HG02943 (cell line): ENCODE results near the gene DTX4.
"Not testable (repeated sequence)": the region's sequence is repeated elsewhere in the genome, so short reads cannot be mapped to it uniquely, and the experiment has no call there.

Experiments used
- ATAC-seq: cut with Tn5 transposase; IDR thresholded peaks from one replicate; pipeline ENCODE4 v1.9.1; 2021; ENCODE audit warnings: mild to moderate bottlenecking, low read depth, moderate library complexity; ENCODE audit not compliant: unreplicated experiment

DTX4 gene

GRCh38 chr11:59171508-59172322 lies at the start of gene DTX4:
TSS of gene DTX4 (plus strand) at chr11:59172132. CDS start at chr11:59172596, 464 bp downstream.
- peak; percentile 77 for ATAC-seq

DNA sequence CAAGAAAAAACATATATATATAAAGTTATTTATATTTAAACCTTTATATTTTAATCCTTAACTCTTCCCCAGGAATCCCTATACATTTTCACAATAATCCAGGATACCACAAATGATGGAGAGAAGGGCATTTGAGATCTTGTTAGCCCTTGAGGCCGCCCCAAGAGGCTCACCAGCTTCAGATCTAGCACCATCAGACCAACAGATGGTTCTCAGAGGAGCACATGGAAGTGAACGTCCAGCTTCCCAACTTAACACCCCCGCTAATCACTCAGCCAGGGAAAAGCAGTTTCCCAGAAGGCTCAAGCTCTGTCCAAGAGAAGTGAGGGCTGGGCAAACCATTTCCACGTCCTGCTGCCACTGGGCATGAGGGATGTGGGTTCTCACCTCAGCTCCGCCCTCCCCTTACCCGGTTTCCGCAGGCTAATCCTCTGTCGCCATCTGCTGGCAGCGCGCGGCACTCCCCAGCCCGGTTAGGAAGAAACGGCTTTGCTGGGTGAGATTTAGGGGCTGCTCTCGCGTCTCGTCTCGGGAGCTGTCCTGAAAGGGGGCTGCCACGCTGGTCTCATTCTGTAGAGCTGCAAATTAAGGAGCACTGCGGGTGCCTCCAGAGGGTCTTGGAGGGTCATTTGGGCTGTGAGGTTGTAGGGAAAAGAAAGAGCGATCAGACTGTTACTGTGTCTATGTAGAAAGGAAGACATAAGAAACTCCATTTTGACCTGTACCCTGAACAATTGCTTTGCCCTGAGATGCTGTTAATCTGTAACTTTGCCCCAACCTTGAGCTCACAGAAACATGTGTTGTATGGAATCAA lies 36.1 kb upstream of the DTX4 start:
- peak; percentile 95 for ATAC-seq

- not testable (repeated sequence) for ATAC-seq
These were observed 35.4 kb upstream of the DTX4 start for GRCh38 chr11:59136551-59136950.

GRCh38 chr11:59137190-59137589 lies 34.7 kb upstream of the DTX4 start:
- ATAC-seq = no peak

- no peak for ATAC-seq
These were observed 33.3 kb upstream of the DTX4 start for GRCh38 chr11:59138643-59139042.

DNA sequence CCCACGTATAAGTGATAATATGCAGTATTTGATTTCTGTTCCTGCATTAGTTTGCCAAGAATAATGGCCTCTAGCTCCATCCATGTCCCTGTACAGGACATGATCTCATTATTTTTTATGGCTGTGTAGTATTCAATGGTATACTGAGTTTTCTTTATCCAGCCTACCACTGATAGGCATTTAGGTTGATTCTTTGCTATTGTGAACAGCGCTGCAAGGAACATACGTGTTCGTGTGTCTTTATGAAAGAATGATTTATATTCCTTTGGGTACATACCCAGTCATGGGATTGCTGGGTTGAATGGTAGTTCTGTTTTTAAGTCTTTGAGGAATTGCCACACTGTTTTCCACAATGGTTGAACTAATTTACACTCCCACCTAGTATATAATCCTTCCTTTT lies 30.7 kb upstream of the DTX4 start:
- no peak for ATAC-seq

DNA sequence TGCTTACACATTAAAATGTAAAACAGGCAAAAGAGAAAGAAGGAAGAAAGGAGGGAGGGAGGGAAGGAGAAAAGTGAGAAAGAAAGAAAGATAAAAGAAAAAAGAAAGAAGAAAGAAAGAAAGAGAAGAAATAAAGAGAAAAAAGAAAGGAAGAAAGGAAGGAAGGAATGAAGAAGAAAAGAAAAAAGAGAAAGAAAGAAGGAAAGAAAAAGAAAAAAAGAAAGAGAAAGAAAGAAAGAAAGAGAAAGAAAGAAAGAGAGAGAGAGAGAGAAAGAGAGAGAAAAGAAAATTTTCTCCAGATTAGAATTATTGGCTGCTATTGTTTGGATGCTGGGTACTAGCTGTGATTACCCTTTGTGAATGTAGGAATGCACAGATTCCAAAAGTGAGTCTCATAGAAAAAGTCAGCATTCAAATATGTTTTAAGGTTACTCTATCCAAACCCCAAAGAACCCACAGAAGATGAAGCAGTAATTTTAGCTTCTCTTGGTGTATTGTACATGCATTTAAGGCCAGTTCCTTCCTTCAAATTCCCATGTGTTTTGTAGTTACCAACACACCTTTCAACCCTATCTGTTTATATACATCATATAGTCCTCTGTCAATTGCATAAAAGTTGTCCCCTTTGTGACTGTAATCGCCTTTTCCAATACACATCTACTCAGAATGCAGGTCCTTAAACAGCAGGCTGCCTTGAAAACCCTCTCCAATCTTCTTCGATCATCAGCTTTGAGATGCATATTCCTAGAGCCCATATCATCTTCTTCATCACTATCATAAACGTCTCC lies 30.1 kb upstream of the DTX4 start:
- ATAC-seq = peak; percentile 3

- ATAC-seq = peak; percentile 70
These were observed 29.1 kb upstream of the DTX4 start, which contains the start of gene FAM111A for GRCh38 chr11:59142530-59143507. TSS of gene FAM111A (plus strand) at chr11:59142856. CDS start at chr11:59148873, 6,017 bp downstream.

DNA sequence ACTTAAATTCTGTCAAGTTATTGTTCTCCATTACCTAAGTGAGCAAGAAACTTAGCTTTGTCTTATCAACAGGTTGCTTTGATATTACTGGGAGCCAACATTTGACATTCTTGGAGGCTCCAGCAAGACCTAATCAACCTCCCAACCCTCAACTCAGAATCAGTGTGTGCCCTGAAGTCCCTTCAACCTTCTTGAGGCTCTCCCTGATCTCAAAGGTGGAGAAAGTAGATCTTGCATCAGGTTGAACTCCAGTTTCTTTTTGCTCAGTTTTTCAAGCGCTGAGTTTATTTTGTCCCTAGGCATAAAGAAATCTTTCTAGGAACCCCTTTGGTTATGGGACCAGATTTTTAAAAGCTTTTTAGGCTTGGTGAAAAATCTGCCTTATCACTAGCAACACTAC lies 27.8 kb upstream of the DTX4 start:
- ATAC-seq = no peak

- ATAC-seq = peak; percentile 55
These were observed 27.2 kb upstream of the DTX4 start for GRCh38 chr11:59144579-59145345.

- ATAC-seq = no peak
These were observed 26.4 kb upstream of the DTX4 start for GRCh38 chr11:59145534-59145933.

- ATAC-seq = no peak
These were observed 20.2 kb upstream of the DTX4 start for GRCh38 chr11:59151761-59152160.

GRCh38 chr11:59152312-59152951 lies 19.5 kb upstream of the DTX4 start:
- peak; percentile 90 for ATAC-seq

- ATAC-seq = no peak
These were observed 17.3 kb upstream of the DTX4 start for GRCh38 chr11:59154610-59155009.

- no peak for ATAC-seq
These were observed 14.5 kb upstream of the DTX4 start for GRCh38 chr11:59157433-59157832.

DNA sequence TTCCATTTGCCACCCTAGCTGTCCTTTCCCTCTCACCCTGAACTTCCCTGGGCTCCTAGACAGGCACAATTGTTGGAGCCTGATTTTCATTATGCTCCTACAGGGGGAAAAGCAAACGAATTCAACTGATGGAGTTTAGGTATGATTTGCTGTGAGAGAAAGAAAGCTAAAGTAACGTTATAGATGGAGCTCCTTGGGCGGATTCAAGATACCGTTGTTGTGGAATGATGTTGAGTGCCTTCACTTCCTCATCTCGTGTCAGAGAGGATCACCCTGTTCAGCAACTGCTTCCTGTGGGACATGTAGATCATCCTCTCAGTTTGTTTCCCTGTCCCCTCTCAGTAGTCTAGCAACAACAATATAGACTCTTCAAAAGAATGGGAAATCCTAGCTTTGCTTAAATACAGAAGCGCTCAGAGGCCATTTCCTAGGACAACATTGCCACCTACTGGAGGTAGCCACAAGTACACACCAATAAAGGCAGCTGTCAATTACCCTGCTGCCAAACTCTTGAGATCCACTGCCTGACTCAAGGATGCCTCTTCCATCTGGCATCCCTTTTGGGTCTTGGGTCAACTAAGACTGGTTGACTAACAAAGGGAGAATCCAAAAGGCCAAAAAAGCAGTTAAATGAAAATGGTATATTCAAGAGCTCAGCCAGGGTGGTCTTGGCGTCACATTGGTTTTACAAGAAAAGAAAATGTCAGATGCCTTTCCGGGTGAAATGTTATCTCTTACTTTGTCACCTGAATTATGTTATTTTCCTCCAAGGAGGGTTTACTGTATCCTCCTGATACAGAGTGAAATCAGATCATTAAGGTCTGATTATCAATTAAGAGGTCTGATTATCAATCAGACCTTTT lies 13.5 kb upstream of the DTX4 start:
- ATAC-seq = peak; percentile 82

DNA sequence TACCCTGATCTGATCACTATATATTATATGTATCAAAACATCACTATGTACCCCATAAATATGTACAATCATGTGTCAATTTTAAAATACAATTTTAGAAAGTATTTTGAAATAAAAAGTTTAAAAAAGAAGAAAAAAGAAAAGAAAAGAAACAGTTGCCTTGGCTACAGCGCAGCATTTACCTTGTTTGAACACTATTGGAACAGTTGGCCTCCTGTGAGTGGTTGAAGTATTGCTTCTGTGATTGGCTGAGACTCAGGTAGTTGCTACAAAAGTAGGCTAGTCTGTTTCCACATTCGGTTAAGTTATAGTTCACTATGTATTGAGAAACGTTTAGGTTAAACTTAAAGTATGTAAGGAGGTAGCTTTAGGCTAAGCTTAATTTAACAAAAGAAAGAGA lies 7.9 kb upstream of the DTX4 start:
- ATAC-seq = no peak
